Smooth muscle cell (in vitro differentiated cells): Measurements from ENCODE around the gene TCF3. TPM values are rescaled to one million over a fixed set of nuclear protein-coding genes. Genes with fewer than 3 reads are reported as not detected.

Experiments used
- DNase-seq: peaks from one replicate; lab custom pipeline; 2025; ENCODE audit not compliant: unreplicated experiment; lab: John Stamatoyannopoulos, UW
- H2AFZ ChIP-seq: fragments of 200-600 bp; sonication (generic); 2 replicates; pipeline ENCODE4 v1.6.0; 2016; ENCODE audit warnings: antibody characterized with exemption, low read depth, mild to moderate bottlenecking
- H3F3A ChIP-seq: fragments of 200-600 bp; sonication (generic); 2 replicates; pipeline ENCODE4 v1.6.0; 2017; ENCODE audit warnings: antibody characterized with exemption, low read depth
- H3K27ac ChIP-seq: fragments of 200-600 bp; sonication (generic); 2 replicates; pipeline ENCODE4 v1.5.1; 2016; ENCODE audit warnings: low read depth, mild to moderate bottlenecking
- H3K27me3 ChIP-seq: fragments of 200-600 bp; sonication (generic); 2 replicates; pipeline ENCODE4 v1.6.1; 2016; ENCODE audit warnings: low read depth, mild to moderate bottlenecking
- H3K36me3 ChIP-seq: fragments of 200-600 bp; sonication (generic); 2 replicates; pipeline ENCODE4 v1.5.1; 2016; ENCODE audit warnings: low read depth
- H3K4me1 ChIP-seq: fragments of 200-600 bp; sonication (generic); 2 replicates; pipeline ENCODE4 v1.5.1; 2016; ENCODE audit warnings: low read depth
- H3K4me2 ChIP-seq: fragments of 200-600 bp; sonication (generic); 2 replicates; pipeline ENCODE4 v1.6.0; 2016; ENCODE audit warnings: mild to moderate bottlenecking
- H3K4me3 ChIP-seq: fragments of 200-600 bp; sonication (generic); 2 replicates; pipeline ENCODE4 v1.5.1; 2016; ENCODE audit warnings: mild to moderate bottlenecking
- H3K79me2 ChIP-seq: fragments of 200-600 bp; sonication (generic); 2 replicates; pipeline ENCODE4 v1.6.0; 2016; ENCODE audit warnings: low read depth, mild to moderate bottlenecking
- H3K9ac ChIP-seq: fragments of 200-600 bp; sonication (generic); 2 replicates; pipeline ENCODE4 v1.6.0; 2016; ENCODE audit warnings: low read depth
- H3K9me3 ChIP-seq: fragments of 200-600 bp; sonication (generic); replicated peaks from 2 replicates; pipeline ENCODE4 v1.5.1; 2016; ENCODE audit warnings: low read depth
- H4K20me1 ChIP-seq: fragments of 200-600 bp; sonication (generic); 2 replicates; pipeline ENCODE4 v1.6.0; 2016; ENCODE audit warnings: low read depth
- WGBS: methylation state at CpG from one replicate; pipeline ENCODE4 v1.1.7; 2016; ENCODE audit warnings: low lambda C conversion rate; 5-methylcytosine and 5-hydroxymethylcytosine counted together
- polyA plus RNA-seq: library from polyadenylated mRNA; unstranded; fragments of >200 nt; fragmentation: Nextera tagmentation; extraction: Ambion mirVana; gene quantifications from 2 replicates; pipeline ENCODE4 v1.2.1, GENCODE V29; 2016
- total RNA-seq: library from RNA; depleted of rRNA; stranded (reverse); fragments of >200 nt; gene quantifications from 2 replicates; pipeline ENCODE4 v1.2.3, GENCODE V29; 2014
- TF ChIP-seq, protein P1 (sequence below): fragments of 200-600 bp; sonication (generic); IDR thresholded peaks from 2 replicates; pipeline ENCODE4 v1.5.1; 2017; ENCODE audit warnings: borderline replicate concordance, mild to moderate bottlenecking, antibody characterized with exemption; ENCODE audit not compliant: insufficient read depth, poor library complexity, severe bottlenecking

Gene TCF3
- total and polyA plus RNA-seq, 2 experiments from 2014 or later: 89.0 to 150 TPM

DNA sequence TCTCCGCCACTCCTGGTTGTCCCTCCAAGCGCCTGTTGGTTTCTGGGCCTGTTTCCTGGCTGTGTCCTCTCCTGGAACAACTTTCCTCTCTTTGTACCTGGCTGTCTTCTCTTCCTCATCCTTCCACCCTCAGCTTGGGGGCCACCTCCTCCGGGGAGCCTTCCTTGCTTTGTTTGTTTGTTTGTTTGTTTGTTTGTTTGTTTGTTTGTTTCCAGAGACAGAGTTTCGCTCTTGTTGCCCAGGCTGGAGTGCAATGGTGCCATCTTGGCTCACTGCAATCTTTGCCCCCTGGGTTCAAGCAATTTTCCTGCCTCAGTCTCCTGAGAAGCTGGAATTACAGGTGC is 6.6 kb upstream of the TCF3 start:
- DNase-seq: no peak
- Histone ChIP-seq H3K27me3 (no peaks in the 10 kb centered on the region), H3K36me3 (no peaks in the 10 kb centered on the region), H2AFZ (no peak overlapping the region), H3K9ac (no peak overlapping the region), H3K4me2 (no peak overlapping the region), H3K4me3 (no peak overlapping the region), H3F3A (no peaks in the 10 kb centered on the region), H4K20me1 (no peaks in the 10 kb centered on the region), H3K79me2 (no peaks in the 10 kb centered on the region), H3K27ac (no peak overlapping the region), H3K4me1 (no peaks in the 10 kb centered on the region), H3K9me3 (no peaks in the 10 kb centered on the region)
- TF ChIP-seq, protein P1, sequence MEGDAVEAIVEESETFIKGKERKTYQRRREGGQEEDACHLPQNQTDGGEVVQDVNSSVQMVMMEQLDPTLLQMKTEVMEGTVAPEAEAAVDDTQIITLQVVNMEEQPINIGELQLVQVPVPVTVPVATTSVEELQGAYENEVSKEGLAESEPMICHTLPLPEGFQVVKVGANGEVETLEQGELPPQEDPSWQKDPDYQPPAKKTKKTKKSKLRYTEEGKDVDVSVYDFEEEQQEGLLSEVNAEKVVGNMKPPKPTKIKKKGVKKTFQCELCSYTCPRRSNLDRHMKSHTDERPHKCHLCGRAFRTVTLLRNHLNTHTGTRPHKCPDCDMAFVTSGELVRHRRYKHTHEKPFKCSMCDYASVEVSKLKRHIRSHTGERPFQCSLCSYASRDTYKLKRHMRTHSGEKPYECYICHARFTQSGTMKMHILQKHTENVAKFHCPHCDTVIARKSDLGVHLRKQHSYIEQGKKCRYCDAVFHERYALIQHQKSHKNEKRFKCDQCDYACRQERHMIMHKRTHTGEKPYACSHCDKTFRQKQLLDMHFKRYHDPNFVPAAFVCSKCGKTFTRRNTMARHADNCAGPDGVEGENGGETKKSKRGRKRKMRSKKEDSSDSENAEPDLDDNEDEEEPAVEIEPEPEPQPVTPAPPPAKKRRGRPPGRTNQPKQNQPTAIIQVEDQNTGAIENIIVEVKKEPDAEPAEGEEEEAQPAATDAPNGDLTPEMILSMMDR: no peak
- 91% methylated on average over 4 of the region's 4 CpGs for WGBS

DNA sequence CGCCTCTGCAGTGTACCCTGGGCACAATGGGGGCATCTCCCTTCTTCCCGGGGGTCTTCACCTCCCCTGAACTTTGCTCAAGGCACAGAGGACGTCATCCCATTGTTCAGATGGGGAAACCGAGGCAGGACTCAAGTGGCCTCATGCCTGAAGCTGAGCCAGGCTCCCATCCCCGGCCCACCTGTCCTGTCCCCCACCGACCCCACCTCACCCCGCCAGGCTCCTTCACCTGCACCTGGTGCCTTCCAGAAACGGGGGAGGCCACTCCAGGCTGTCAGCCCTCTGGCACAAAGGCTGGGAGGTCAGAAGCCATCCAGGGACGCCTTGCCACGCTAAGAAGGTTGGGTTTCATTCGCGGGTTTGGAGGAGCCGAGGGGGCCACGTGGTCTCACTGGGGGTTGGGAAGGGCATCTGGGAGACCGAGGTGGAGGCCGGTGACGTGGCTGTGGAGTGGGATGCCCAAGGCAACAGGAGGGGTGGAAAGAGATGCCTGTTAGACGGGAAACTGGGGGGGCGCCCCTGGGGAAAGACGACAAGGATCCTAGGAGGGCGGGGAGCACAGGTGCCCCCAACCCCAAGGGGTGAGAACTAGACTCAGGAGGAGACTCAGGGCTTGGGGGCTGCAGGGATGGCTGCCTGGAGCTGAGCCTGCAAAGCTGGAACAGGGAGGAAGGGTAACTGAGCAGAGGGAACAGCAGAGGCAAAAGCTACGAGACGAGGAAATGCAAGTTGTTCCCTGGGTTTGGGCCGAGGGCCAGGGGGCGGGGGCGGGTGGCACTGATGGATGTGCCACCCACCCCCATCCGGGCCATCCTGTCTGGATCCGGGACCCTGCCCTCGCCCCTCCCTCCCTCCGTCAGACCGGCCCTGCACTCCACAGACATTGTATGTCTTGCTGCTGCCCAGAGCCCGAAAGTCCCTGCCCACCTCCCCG is 6.0 kb upstream of the TCF3 start:
- H3K79me2 ChIP-seq: no peaks in the 10 kb centered on the region
- 79% methylated on average over 30 of the region's 33 CpGs for WGBS
- H3K4me2 ChIP-seq: no peak overlapping the region
- H3K27me3 ChIP-seq: no peaks in the 10 kb centered on the region
- H3F3A ChIP-seq: no peaks in the 10 kb centered on the region
- H3K4me1 ChIP-seq: no peaks in the 10 kb centered on the region
- no peaks in the 10 kb centered on the region for H3K36me3 ChIP-seq
- H3K4me3 ChIP-seq: no peak overlapping the region
- no peak overlapping the region for H3K27ac ChIP-seq
- no peaks in the 10 kb centered on the region for H3K9me3 ChIP-seq
- no peak overlapping the region for H3K9ac ChIP-seq
- TF ChIP-seq, protein P1: no peak
- no peaks in the 10 kb centered on the region for H4K20me1 ChIP-seq
- DNase-seq: no peak
- no peak overlapping the region for H2AFZ ChIP-seq

DNA sequence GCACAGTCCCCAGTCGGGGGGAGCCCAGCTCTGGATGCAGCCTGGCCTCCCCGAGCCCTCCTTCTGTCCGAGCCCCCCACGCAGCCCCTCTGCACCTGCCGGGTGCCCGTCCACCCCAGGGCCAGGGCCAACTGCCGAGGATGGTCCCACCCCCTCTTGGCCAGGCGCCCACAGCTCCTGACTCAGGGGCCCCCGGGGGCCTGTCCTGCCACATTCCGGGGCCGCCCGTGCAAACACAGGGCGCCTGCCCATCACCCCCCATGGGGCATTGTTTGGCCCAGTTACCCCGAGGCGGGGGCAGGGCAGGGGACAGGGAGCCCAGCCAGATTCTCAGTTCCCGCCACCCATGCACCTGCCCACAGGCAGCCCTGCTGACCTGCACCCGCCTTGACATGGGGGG is 5.3 kb upstream of the TCF3 start:
- 87% methylated on average over 7 of the region's 17 CpGs for WGBS
- DNase-seq: no peak
- Histone ChIP-seq H3K4me3 (no peak overlapping the region), H3K27me3 (no peaks in the 10 kb centered on the region), H3K79me2 (no peaks in the 10 kb centered on the region), H3K9me3 (no peaks in the 10 kb centered on the region), H3K4me1 (no peaks in the 10 kb centered on the region), H3K9ac (no peak overlapping the region), H3K4me2 (no peak overlapping the region), H3K36me3 (no peaks in the 10 kb centered on the region), H3K27ac (no peak overlapping the region), H3F3A (no peaks in the 10 kb centered on the region), H4K20me1 (no peaks in the 10 kb centered on the region), H2AFZ (no peak overlapping the region)
- TF ChIP-seq, protein P1: no peak

DNA sequence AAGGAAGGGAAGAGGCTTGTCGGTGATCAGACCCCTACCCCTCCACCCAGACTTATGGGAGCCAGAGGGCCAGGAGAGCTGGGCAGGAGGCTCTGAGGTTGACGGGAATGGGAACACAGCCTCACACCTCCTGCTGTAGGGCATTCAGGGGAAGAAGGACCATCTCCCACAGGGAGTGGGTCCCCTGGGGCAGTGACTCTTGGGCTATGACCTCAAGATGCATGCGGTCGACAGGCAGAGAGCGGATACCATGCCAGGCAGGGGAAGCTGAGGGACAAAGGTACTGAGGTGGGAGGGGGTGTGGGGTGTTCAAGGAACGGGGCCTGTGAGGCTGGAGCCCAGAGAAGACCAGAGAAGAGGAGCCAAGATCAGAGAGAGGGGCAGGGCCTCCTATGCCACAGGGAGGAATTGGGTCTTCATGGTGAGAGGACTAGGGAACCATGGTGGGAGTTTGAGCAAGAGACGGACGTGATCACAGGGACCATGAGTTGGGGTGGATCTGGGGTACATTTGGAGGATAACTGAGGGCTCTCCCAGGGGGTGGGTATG is 4.6 kb upstream of the TCF3 start:
- Histone ChIP-seq H3F3A (no peaks in the 10 kb centered on the region), H3K9me3 (no peaks in the 10 kb centered on the region), H3K4me1 (no peaks in the 10 kb centered on the region), H3K79me2 (peaks cover under 1% of the 10 kb centered on the region), H4K20me1 (no peaks in the 10 kb centered on the region), H3K27me3 (no peaks in the 10 kb centered on the region), H3K4me2 (no peak overlapping the region), H2AFZ (no peak overlapping the region), H3K27ac (no peak overlapping the region), H3K4me3 (no peak overlapping the region), H3K9ac (no peak overlapping the region), H3K36me3 (no peaks in the 10 kb centered on the region)
- TF ChIP-seq, protein P1: no peak
- WGBS: 87% methylated on average over 8 of the region's 8 CpGs
- no peak for DNase-seq
